Fibroblast of lung (primary cell): ENCODE measurements around the gene CLASP1. TPM values are rescaled to one million over a fixed set of nuclear protein-coding genes. Genes with fewer than 3 reads are reported as not detected.
"Not testable (repeated sequence)": the region's sequence is repeated elsewhere in the genome, so short reads cannot be mapped to it uniquely, and the experiment has no call there.

Experiments used
- DNase-seq, 2 donors: peaks; one replicate each; pipeline versions ENCODE4 v3.0.0 to v3.0.0-alpha.2; 2010; ENCODE audit warnings: low read depth in 2 of 2
- H2AFZ ChIP-seq: 2 replicates; pipeline ENCODE4 v1.5.1; 2012; ENCODE audit warnings: low read length, control low read depth, inconsistent platforms
- H3K27ac ChIP-seq: 2 replicates; pipeline ENCODE4 v1.5.1; 2011; ENCODE audit warnings: low read length, control low read depth; ENCODE audit not compliant: insufficient read depth
- H3K27me3 ChIP-seq: 2 replicates; pipeline ENCODE4 v1.5.1; 2011; ENCODE audit warnings: mild to moderate bottlenecking, low read length; ENCODE audit not compliant: control insufficient read depth, insufficient read depth
- H3K36me3 ChIP-seq: 2 replicates; pipeline ENCODE4 v1.5.1; 2011; ENCODE audit warnings: low read length; ENCODE audit not compliant: control insufficient read depth, insufficient read depth
- H3K4me1 ChIP-seq: 2 replicates; pipeline ENCODE4 v1.5.1; 2011; ENCODE audit warnings: low read length; ENCODE audit not compliant: control insufficient read depth, insufficient read depth; ENCODE audit errors: extremely low read depth
- H3K4me2 ChIP-seq: 2 replicates; pipeline ENCODE4 v1.5.1; 2011; ENCODE audit warnings: low read length, control low read depth; ENCODE audit not compliant: insufficient read depth; ENCODE audit errors: extremely low read depth
- H3K4me3 ChIP-seq, 4 experiments: fragments of 200-600 bp in 1 of 4; sonication (generic) in 1 of 4; replicated peaks in 1 of 4; 2 replicates each; pipeline ENCODE4 v1.5.1; 2011 to 2016; ENCODE audit warnings: low read length in 4 of 4, low read depth in 3 of 4, mild to moderate bottlenecking in 3 of 4, control low read depth in 2 of 4, inconsistent platforms in 1 of 4, mixed read lengths in 1 of 4; ENCODE audit not compliant: insufficient read depth in 1 of 4; ENCODE audit errors: control extremely low read depth in 1 of 4
- H3K79me2 ChIP-seq: 2 replicates; pipeline ENCODE4 v1.5.1; 2012; ENCODE audit warnings: mild to moderate bottlenecking, low read length, inconsistent platforms; ENCODE audit not compliant: control insufficient read depth, insufficient read depth
- H3K9ac ChIP-seq: 2 replicates; pipeline ENCODE4 v1.5.1; 2011; ENCODE audit warnings: mild to moderate bottlenecking, low read length, control low read depth; ENCODE audit not compliant: insufficient read depth
- H3K9me3 ChIP-seq: 2 replicates; pipeline ENCODE4 v1.5.1; 2012; ENCODE audit warnings: low read depth, low read length; ENCODE audit not compliant: control insufficient read depth, insufficient read depth
- H4K20me1 ChIP-seq: 2 replicates; pipeline ENCODE4 v1.5.1; 2011; ENCODE audit warnings: low read length; ENCODE audit not compliant: control insufficient read depth, insufficient read depth; ENCODE audit errors: extremely low read depth
- CTCF ChIP-seq, 2 donors: IDR thresholded peaks in 1 of 2; conservative IDR thresholded peaks in 1 of 2; 1 replicate in 1 of 2; 2 replicates in 1 of 2; pipeline ENCODE4 v1.5.1; 2011 to 2012; ENCODE audit warnings: low read length in 2 of 2, control low read depth in 1 of 2, inconsistent platforms in 1 of 2, low read depth in 1 of 2, mild to moderate bottlenecking in 1 of 2
- EZH2 ChIP-seq: IDR thresholded peaks from 2 replicates; pipeline ENCODE4 v1.5.1; 2012; ENCODE audit warnings: low read length, control low read depth, mild to moderate bottlenecking; ENCODE audit errors: missing control alignments
- polyA plus RNA-seq, 2 donors: library from polyadenylated mRNA; depleted of rRNA in 1 of 2; stranded (reverse) in 1 of 2; unstranded in 1 of 2; fragments of >200 nt; gene quantifications; 2 replicates each; pipeline ENCODE4 v1.2.1, GENCODE V29; 2011 to 2012; ENCODE audit warnings: missing spikeins in 1 of 2
- total RNA-seq: library from RNA; depleted of rRNA; stranded (reverse); fragments of >200 nt; gene quantifications from 2 replicates; pipeline ENCODE4 v1.2.1, GENCODE V29; 2014

The CLASP1 gene
- total and polyA plus RNA-seq, 2 donors (not counting 1 experiment from before 2014, with no cell fraction given), result 6.0 to 48.4 TPM

- Histone ChIP-seq H3K27ac (no peak overlapping the region), H3K36me3 (peaks cover 5% of the 10 kb centered on the region), H3K79me2 (no peaks in the 10 kb centered on the region), H3K9me3 (no peaks in the 10 kb centered on the region), H3K4me1 (no peaks in the 10 kb centered on the region), H3K4me3 (no peak overlapping the region), H3K9ac (no peak overlapping the region), H4K20me1 (no peaks in the 10 kb centered on the region), H3K27me3 (no peaks in the 10 kb centered on the region), H2AFZ (no peak overlapping the region), H3K4me2 (no peak overlapping the region)
- TF ChIP-seq EZH2 (no peak), CTCF (conservative IDR thresholded peaks at IDR 0.05 in 1 of 2, IDR thresholded peaks at IDR 0.05 in 1 of 2; ENCODE audit: low read depth in 1 of 2, low read length in 2 of 2) (no peak)
- DNase-seq, result no peak
These were observed 314.5 kb downstream of the CLASP1 start for GRCh38 chr2:121334581-121335293.

DNA sequence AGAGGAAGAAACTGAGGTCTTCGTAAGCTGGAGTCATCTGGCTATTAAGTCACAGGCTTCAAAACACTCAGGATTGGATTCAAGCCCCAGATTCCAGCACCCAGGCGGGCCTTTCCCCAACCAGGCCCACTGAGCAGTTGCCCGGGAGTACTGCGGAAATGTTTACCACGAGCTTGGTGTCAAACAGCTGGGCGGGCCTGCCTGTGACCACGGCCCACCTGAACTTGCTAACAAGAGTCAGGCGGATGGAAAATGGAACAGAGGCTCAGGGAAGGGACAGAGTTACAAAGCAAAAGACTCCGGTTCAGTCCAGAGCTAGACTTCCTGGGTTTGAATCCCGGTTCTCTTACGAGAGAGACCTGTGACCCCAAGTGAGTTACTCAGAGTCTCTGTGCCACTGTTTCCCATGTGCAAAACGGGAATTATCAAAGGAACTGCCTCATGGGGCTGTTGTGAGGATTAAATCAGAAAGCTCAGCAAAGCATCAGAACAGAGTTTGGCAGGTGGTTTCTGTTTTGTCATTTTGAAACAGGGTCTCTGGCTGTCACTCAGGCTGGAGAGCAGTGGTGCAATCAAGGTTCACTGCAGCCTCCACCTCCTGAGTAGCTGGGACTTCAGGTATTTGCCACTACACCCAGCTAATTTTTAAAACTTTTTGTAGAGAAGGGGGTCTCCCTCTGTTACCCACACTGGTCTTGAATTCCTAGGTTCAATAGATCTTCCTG is 315.3 kb downstream of the CLASP1 start:
- no peaks in the 10 kb centered on the region for H4K20me1 ChIP-seq
- H3K36me3 ChIP-seq, result peaks cover 5% of the 10 kb centered on the region
- no peaks in the 10 kb centered on the region for H3K4me1 ChIP-seq
- no peak overlapping the region for H2AFZ ChIP-seq
- no peak for TF ChIP-seq EZH2
- TF ChIP-seq CTCF (conservative IDR thresholded peaks at IDR 0.05 in 1 of 2, IDR thresholded peaks at IDR 0.05 in 1 of 2; ENCODE audit: low read depth in 1 of 2, low read length in 2 of 2), result no peak
- no peak overlapping the region for H3K9ac ChIP-seq
- no peak overlapping the region for H3K27ac ChIP-seq
- H3K79me2 ChIP-seq, result no peaks in the 10 kb centered on the region
- no peak for DNase-seq
- H3K4me3 ChIP-seq, result no peak overlapping the region
- no peaks in the 10 kb centered on the region for H3K9me3 ChIP-seq
- no peak overlapping the region for H3K4me2 ChIP-seq
- no peaks in the 10 kb centered on the region for H3K27me3 ChIP-seq

GRCh38 chr2:121333231-121333630 is 316.0 kb downstream of the CLASP1 start:
- H4K20me1 ChIP-seq, result no peaks in the 10 kb centered on the region
- no peaks in the 10 kb centered on the region for H3K9me3 ChIP-seq
- no peak overlapping the region for H3K4me2 ChIP-seq
- no peaks in the 10 kb centered on the region for H3K27me3 ChIP-seq
- no peak for DNase-seq
- H3K79me2 ChIP-seq, result no peaks in the 10 kb centered on the region
- no peak overlapping the region for H2AFZ ChIP-seq
- no peak overlapping the region for H3K4me3 ChIP-seq
- no peak overlapping the region for H3K27ac ChIP-seq
- TF ChIP-seq EZH2, result no peak
- TF ChIP-seq CTCF (conservative IDR thresholded peaks at IDR 0.05 in 1 of 2, IDR thresholded peaks at IDR 0.05 in 1 of 2; ENCODE audit: low read depth in 1 of 2, low read length in 2 of 2), result no peak
- H3K4me1 ChIP-seq, result no peaks in the 10 kb centered on the region
- H3K36me3 ChIP-seq, result peaks cover 2% of the 10 kb centered on the region
- no peak overlapping the region for H3K9ac ChIP-seq

DNA sequence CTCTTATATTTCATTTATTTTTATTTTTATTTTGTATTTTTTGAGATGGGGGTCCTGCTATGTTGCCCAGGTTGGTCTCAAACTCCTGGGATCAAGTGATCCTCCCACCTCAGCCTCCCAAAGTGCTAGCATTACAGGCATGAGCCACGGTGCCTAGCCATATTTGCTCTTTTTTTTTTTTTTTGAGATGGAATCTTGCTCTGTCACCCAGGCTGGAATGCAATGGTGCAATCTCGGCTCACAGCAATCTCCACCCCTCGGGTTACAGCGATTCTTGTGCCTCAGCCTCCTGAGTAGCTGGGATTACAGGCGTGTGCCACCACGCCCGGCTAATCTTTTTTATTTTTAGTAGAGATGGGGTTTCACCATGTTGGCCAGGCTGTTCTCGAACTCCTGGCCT is 317.9 kb downstream of the CLASP1 start:
- not testable (repeated sequence) for H3K9me3 ChIP-seq, H3K4me1 ChIP-seq, H2AFZ ChIP-seq, H4K20me1 ChIP-seq, H3K27ac ChIP-seq, H3K9ac ChIP-seq, H3K4me3 ChIP-seq, H3K4me2 ChIP-seq, H3K27me3 ChIP-seq, H3K36me3 ChIP-seq, DNase-seq, H3K79me2 ChIP-seq
